Hepatocyte (in vitro differentiated cells): ENCODE data around the gene LRRC57.

Experiments used
- EZH2phosphoT487 ChIP-seq: fragments of 200-600 bp; sonication (generic); IDR thresholded peaks from one replicate; pipeline ENCODE4 v1.6.1; 2018; ENCODE audit warnings: antibody characterized with exemption, mild to moderate bottlenecking, low read depth, moderate library complexity; ENCODE audit not compliant: unreplicated experiment, severe bottlenecking
- TF ChIP-seq, protein P1 (sequence below): fragments of 200-600 bp; sonication (generic); IDR thresholded peaks from 2 replicates; pipeline ENCODE4 v1.5.1; 2016; ENCODE audit warnings: antibody characterized with exemption, mild to moderate bottlenecking; ENCODE audit not compliant: poor library complexity

DNA sequence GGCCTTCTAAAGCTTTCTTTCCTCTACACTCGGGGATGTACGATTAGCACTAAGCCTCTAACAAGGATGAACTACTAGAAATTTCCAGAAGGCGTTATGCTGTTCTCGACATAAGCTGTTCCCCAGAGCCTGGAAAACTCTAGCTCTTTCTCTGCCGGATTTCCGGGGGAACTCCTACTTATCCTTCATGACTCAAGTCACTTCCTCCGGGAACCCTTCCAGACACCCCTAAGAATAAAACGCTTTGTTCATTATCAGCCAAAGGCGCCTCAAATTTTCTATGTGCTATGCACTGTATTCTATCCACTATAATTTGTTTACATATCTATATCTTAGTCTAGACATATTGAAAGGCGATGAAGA is 53.6 kb downstream of the LRRC57 start:
- TF ChIP-seq, protein P1, sequence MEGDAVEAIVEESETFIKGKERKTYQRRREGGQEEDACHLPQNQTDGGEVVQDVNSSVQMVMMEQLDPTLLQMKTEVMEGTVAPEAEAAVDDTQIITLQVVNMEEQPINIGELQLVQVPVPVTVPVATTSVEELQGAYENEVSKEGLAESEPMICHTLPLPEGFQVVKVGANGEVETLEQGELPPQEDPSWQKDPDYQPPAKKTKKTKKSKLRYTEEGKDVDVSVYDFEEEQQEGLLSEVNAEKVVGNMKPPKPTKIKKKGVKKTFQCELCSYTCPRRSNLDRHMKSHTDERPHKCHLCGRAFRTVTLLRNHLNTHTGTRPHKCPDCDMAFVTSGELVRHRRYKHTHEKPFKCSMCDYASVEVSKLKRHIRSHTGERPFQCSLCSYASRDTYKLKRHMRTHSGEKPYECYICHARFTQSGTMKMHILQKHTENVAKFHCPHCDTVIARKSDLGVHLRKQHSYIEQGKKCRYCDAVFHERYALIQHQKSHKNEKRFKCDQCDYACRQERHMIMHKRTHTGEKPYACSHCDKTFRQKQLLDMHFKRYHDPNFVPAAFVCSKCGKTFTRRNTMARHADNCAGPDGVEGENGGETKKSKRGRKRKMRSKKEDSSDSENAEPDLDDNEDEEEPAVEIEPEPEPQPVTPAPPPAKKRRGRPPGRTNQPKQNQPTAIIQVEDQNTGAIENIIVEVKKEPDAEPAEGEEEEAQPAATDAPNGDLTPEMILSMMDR: no peak
- TF ChIP-seq EZH2phosphoT487: no peak
